GM13977 (cell line): Measurements from ENCODE around the gene TBC1D20.
"Not testable (repeated sequence)": the region's sequence is repeated elsewhere in the genome, so short reads cannot be mapped to it uniquely, and the experiment has no call there.

Experiments
- DNase-seq: peaks from one replicate; pipeline ENCODE4 v3.0.0; 2012; ENCODE audit warnings: low spot score
- CTCF ChIP-seq: IDR thresholded peaks from 2 replicates; pipeline ENCODE4 v1.5.1; 2012; ENCODE audit warnings: mild to moderate bottlenecking, control low read depth; ENCODE audit not compliant: insufficient read depth; ENCODE audit errors: extremely low read depth, missing control alignments
- in situ Hi-C: fragments of 300-500 bp; cut with MboI; formaldehyde crosslinking; loops from one replicate; pipeline ENCODE4 v1.12.0; 2022; ENCODE audit warnings: low sequenced_read_pairs, low pct_unique_long_range_greater_than_20kb, mixed read lengths, inconsistent platforms; ENCODE audit not compliant: unreplicated experiment

Gene TBC1D20

GRCh38 chr20:462199-462991 lies at the start of gene TBC1D20:
Gene TBC1D20, minus strand, starts transcription at chr20:462533. Its CDS starts 128 bp downstream, at chr20:462405.
- peak; percentile 38 for TF ChIP-seq CTCF
- in situ Hi-C loops = no loop called here
- DNase-seq = peak; percentile 95

- DNase-seq, in situ Hi-C loops: not testable (repeated sequence)
These were observed 48.2 kb upstream of the TBC1D20 start for GRCh38 chr20:510328-511057.

- DNase-seq = not testable (repeated sequence)
These were observed 46.0 kb upstream of the TBC1D20 start for GRCh38 chr20:508364-508787.

GRCh38 chr20:507761-508332 lies 45.5 kb upstream of the TBC1D20 start:
- in situ Hi-C loops = no loop called here
- TF ChIP-seq CTCF = no peak
- DNase-seq = no peak

More at GRCh38 chr20:508364-508787, 46.0 kb upstream of the TBC1D20 start:
- in situ Hi-C loops = not testable (repeated sequence)

GRCh38 chr20:507006-507758 lies 44.8 kb upstream of the TBC1D20 start:
- no peak for TF ChIP-seq CTCF
- in situ Hi-C loops = no loop called here
- DNase-seq = no peak

GRCh38 chr20:504632-505075 lies 42.3 kb upstream of the TBC1D20 start:
- no peak for TF ChIP-seq CTCF
- DNase-seq = no peak
- in situ Hi-C loops = no loop called here

- no peak for TF ChIP-seq CTCF
- DNase-seq = no peak
- in situ Hi-C loops = no loop called here
These were observed 40.9 kb upstream of the TBC1D20 start for GRCh38 chr20:503048-503737.
